ENCODE measurements around the gene DPCD.

Gene DPCD

GRCh38 chr10:101617102-101617823, 29.1 kb downstream of the DPCD start:
- H3K27me3 ChIP-seq (ENCODE audit: control insufficient read depth, insufficient read depth, low read length): no peaks in the 10 kb centered on the region
- H3K4me1 ChIP-seq (ENCODE audit: control insufficient read depth, insufficient read depth, low read length): no peaks in the 10 kb centered on the region
- H3K4me2 ChIP-seq (ENCODE audit: low read length): no peak overlapping the region
- peaks cover 25% of the 10 kb centered on the region for H3K36me3 ChIP-seq (ENCODE audit: insufficient read depth, low read length)
- H3K4me3 ChIP-seq (ENCODE audit: low read length): no peak overlapping the region
- H3K9me3 ChIP-seq (replicated peaks; ENCODE audit: low read length): no peaks in the 10 kb centered on the region
- no peak overlapping the region for H3K9ac ChIP-seq (ENCODE audit: low read depth, low read length)

GRCh38 chr10:101617824-101618568, 29.9 kb downstream of the DPCD start:
- Histone ChIP-seq H3K27me3 (ENCODE audit: control insufficient read depth, insufficient read depth, low read length) (no peaks in the 10 kb centered on the region), H3K36me3 (ENCODE audit: insufficient read depth, low read length) (peaks cover 25% of the 10 kb centered on the region), H3K4me2 (ENCODE audit: low read length) (no peak overlapping the region), H3K9me3 (replicated peaks; ENCODE audit: low read length) (no peaks in the 10 kb centered on the region), H3K4me3 (ENCODE audit: low read length) (no peak overlapping the region), H3K9ac (ENCODE audit: low read depth, low read length) (no peak overlapping the region), H3K4me1 (ENCODE audit: control insufficient read depth, insufficient read depth, low read length) (no peaks in the 10 kb centered on the region)

- H3K4me1 ChIP-seq (ENCODE audit: control insufficient read depth, insufficient read depth, low read length): no peaks in the 10 kb centered on the region
- no peak overlapping the region for H3K9ac ChIP-seq (ENCODE audit: low read depth, low read length)
- peaks cover 30% of the 10 kb centered on the region for H3K36me3 ChIP-seq (ENCODE audit: insufficient read depth, low read length)
Measured at GRCh38 chr10:101618871-101619270, 30.8 kb downstream of the DPCD start.

GRCh38 chr10:101619983-101620382, 31.9 kb downstream of the DPCD start:
- Histone ChIP-seq H3K9me3 (replicated peaks; ENCODE audit: low read length) (no peaks in the 10 kb centered on the region), H3K4me1 (ENCODE audit: control insufficient read depth, insufficient read depth, low read length) (no peaks in the 10 kb centered on the region), H3K9ac (ENCODE audit: low read depth, low read length) (no peak overlapping the region), H3K4me2 (ENCODE audit: low read length) (no peak overlapping the region), H3K36me3 (ENCODE audit: insufficient read depth, low read length) (peaks cover 37% of the 10 kb centered on the region), H3K27me3 (ENCODE audit: control insufficient read depth, insufficient read depth, low read length) (no peaks in the 10 kb centered on the region), H3K4me3 (ENCODE audit: low read length) (no peak overlapping the region)

More at GRCh38 chr10:101618871-101619270, 30.8 kb downstream of the DPCD start:
- no peak overlapping the region for H3K4me2 ChIP-seq (ENCODE audit: low read length)
- no peak overlapping the region for H3K4me3 ChIP-seq (ENCODE audit: low read length)
- H3K9me3 ChIP-seq (replicated peaks; ENCODE audit: low read length): no peaks in the 10 kb centered on the region
- no peaks in the 10 kb centered on the region for H3K27me3 ChIP-seq (ENCODE audit: control insufficient read depth, insufficient read depth, low read length)

GRCh38 chr10:101623528-101623927, 35.4 kb downstream of the DPCD start:
- H3K36me3 ChIP-seq (ENCODE audit: insufficient read depth, low read length): peaks cover 27% of the 10 kb centered on the region
- H3K4me1 ChIP-seq (ENCODE audit: control insufficient read depth, insufficient read depth, low read length): no peaks in the 10 kb centered on the region
- H3K9me3 ChIP-seq (replicated peaks; ENCODE audit: low read length): no peaks in the 10 kb centered on the region
- H3K27me3 ChIP-seq (ENCODE audit: control insufficient read depth, insufficient read depth, low read length): no peaks in the 10 kb centered on the region
- H3K9ac ChIP-seq (ENCODE audit: low read depth, low read length): no peak overlapping the region
- H3K4me3 ChIP-seq (ENCODE audit: low read length): no peak overlapping the region
- no peak overlapping the region for H3K4me2 ChIP-seq (ENCODE audit: low read length)

- no peaks in the 10 kb centered on the region for H3K27me3 ChIP-seq (ENCODE audit: control insufficient read depth, insufficient read depth, low read length)
- H3K4me3 ChIP-seq (ENCODE audit: low read length): no peak overlapping the region
- no peaks in the 10 kb centered on the region for H3K9me3 ChIP-seq (replicated peaks; ENCODE audit: low read length)
- no peaks in the 10 kb centered on the region for H3K4me1 ChIP-seq (ENCODE audit: control insufficient read depth, insufficient read depth, low read length)
- no peak overlapping the region for H3K9ac ChIP-seq (ENCODE audit: low read depth, low read length)
- H3K36me3 ChIP-seq (ENCODE audit: insufficient read depth, low read length): peaks cover 22% of the 10 kb centered on the region
- no peak overlapping the region for H3K4me2 ChIP-seq (ENCODE audit: low read length)
Measured at GRCh38 chr10:101624526-101625102, 36.5 kb downstream of the DPCD start.

GRCh38 chr10:101625821-101626412, 37.8 kb downstream of the DPCD start:
- Histone ChIP-seq H3K9ac (ENCODE audit: low read depth, low read length) (no peak overlapping the region), H3K36me3 (ENCODE audit: insufficient read depth, low read length) (peaks cover 17% of the 10 kb centered on the region)

GRCh38 chr10:101629837-101630632, 41.9 kb downstream of the DPCD start:
- Histone ChIP-seq H3K9ac (ENCODE audit: low read depth, low read length) (no peak overlapping the region), H3K9me3 (replicated peaks; ENCODE audit: low read length) (no peaks in the 10 kb centered on the region), H3K36me3 (ENCODE audit: insufficient read depth, low read length) (peaks cover 6% of the 10 kb centered on the region), H3K4me3 (ENCODE audit: low read length) (no peak overlapping the region), H3K27me3 (ENCODE audit: control insufficient read depth, insufficient read depth, low read length) (no peaks in the 10 kb centered on the region), H3K4me1 (ENCODE audit: control insufficient read depth, insufficient read depth, low read length) (no peaks in the 10 kb centered on the region), H3K4me2 (ENCODE audit: low read length) (no peak overlapping the region)

More at GRCh38 chr10:101625821-101626412, 37.8 kb downstream of the DPCD start:
- no peaks in the 10 kb centered on the region for H3K9me3 ChIP-seq (replicated peaks; ENCODE audit: low read length)
- no peak overlapping the region for H3K4me2 ChIP-seq (ENCODE audit: low read length)
- no peaks in the 10 kb centered on the region for H3K27me3 ChIP-seq (ENCODE audit: control insufficient read depth, insufficient read depth, low read length)
- no peak overlapping the region for H3K4me3 ChIP-seq (ENCODE audit: low read length)
- H3K4me1 ChIP-seq (ENCODE audit: control insufficient read depth, insufficient read depth, low read length): no peaks in the 10 kb centered on the region

GRCh38 chr10:101630633-101630920, 42.5 kb downstream of the DPCD start:
- H3K36me3 ChIP-seq (ENCODE audit: insufficient read depth, low read length): peaks cover 6% of the 10 kb centered on the region
- H3K27me3 ChIP-seq (ENCODE audit: control insufficient read depth, insufficient read depth, low read length): no peaks in the 10 kb centered on the region
- H3K9me3 ChIP-seq (replicated peaks; ENCODE audit: low read length): no peaks in the 10 kb centered on the region
- no peak overlapping the region for H3K4me3 ChIP-seq (ENCODE audit: low read length)
- H3K4me2 ChIP-seq (ENCODE audit: low read length): no peak overlapping the region
- no peak overlapping the region for H3K9ac ChIP-seq (ENCODE audit: low read depth, low read length)
- no peaks in the 10 kb centered on the region for H3K4me1 ChIP-seq (ENCODE audit: control insufficient read depth, insufficient read depth, low read length)

GRCh38 chr10:101631821-101632475, 43.8 kb downstream of the DPCD start:
- Histone ChIP-seq H3K36me3 (ENCODE audit: insufficient read depth, low read length) (peaks cover 6% of the 10 kb centered on the region), H3K4me3 (ENCODE audit: low read length) (no peak overlapping the region), H3K4me1 (ENCODE audit: control insufficient read depth, insufficient read depth, low read length) (no peaks in the 10 kb centered on the region), H3K4me2 (ENCODE audit: low read length) (no peak overlapping the region), H3K27me3 (ENCODE audit: control insufficient read depth, insufficient read depth, low read length) (no peaks in the 10 kb centered on the region), H3K9me3 (replicated peaks; ENCODE audit: low read length) (no peaks in the 10 kb centered on the region), H3K9ac (ENCODE audit: low read depth, low read length) (no peak overlapping the region)
